ENCODE measurements around the gene NIN.

DNA sequence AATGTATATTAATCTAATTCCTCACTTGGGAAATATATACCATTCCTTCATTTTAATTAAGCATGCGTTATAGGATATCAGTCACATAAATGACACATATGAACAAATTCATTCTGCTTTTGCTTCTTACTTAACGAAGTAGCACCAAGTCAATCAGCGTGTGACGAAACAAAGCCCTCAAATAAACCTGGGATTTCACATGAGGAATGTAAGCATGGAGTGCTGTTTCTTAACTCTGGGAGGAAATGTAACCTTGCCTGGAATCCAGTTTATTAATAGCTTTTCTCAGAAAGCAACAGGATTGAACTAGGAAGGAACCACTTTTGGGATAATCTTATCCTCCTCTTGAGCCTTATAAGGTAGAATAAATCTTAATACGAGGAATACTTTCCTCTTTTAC is 72.0 kb downstream of the NIN start:
- TF ChIP-seq, protein P1, sequence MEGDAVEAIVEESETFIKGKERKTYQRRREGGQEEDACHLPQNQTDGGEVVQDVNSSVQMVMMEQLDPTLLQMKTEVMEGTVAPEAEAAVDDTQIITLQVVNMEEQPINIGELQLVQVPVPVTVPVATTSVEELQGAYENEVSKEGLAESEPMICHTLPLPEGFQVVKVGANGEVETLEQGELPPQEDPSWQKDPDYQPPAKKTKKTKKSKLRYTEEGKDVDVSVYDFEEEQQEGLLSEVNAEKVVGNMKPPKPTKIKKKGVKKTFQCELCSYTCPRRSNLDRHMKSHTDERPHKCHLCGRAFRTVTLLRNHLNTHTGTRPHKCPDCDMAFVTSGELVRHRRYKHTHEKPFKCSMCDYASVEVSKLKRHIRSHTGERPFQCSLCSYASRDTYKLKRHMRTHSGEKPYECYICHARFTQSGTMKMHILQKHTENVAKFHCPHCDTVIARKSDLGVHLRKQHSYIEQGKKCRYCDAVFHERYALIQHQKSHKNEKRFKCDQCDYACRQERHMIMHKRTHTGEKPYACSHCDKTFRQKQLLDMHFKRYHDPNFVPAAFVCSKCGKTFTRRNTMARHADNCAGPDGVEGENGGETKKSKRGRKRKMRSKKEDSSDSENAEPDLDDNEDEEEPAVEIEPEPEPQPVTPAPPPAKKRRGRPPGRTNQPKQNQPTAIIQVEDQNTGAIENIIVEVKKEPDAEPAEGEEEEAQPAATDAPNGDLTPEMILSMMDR (conservative IDR thresholded peaks at IDR 0.05), result no peak
- TF ChIP-seq ZFX (IDR thresholded peaks at IDR 0.05), result no peak
